Central memory CD8-positive, alpha-beta T cell (primary cell): ENCODE results near the gene TLE4.
"Not testable (repeated sequence)": the region's sequence is repeated elsewhere in the genome, so short reads cannot be mapped to it uniquely, and the experiment has no call there.

Experiments used
- ATAC-seq: fragments of 150-1000 bp; cut with Tn5 transposase; replicated peaks from 2 replicates; pipeline ENCODE4 v1.10.0; 2022; ENCODE audit warnings: mild to moderate bottlenecking, moderate FRiP score, moderate number of reproducible peaks; ENCODE audit not compliant: poor library complexity, severe bottlenecking; ENCODE audit errors: extremely low read depth
- DNase-seq, 2 donors: peaks; one replicate each; pipeline ENCODE4 v3.0.0; 2021; ENCODE audit warnings: low spot score in 2 of 2
- H3K27ac Mint-ChIP-seq: one replicate; pipeline ENCODE4 v1.8.0; 2022; ENCODE audit warnings: low read depth, mild to moderate bottlenecking, moderate library complexity, mixed read lengths
- H3K27me3 Mint-ChIP-seq: one replicate; pipeline ENCODE4 v1.8.0; 2022; ENCODE audit warnings: mixed read lengths
- H3K36me3 Mint-ChIP-seq: one replicate; pipeline ENCODE4 v1.8.0; 2022; ENCODE audit warnings: mild to moderate bottlenecking, moderate library complexity, mixed read lengths; ENCODE audit not compliant: insufficient read depth
- H3K4me1 Mint-ChIP-seq: one replicate; pipeline ENCODE4 v1.8.0; 2022; ENCODE audit warnings: mixed read lengths
- H3K4me3 Mint-ChIP-seq: one replicate; pipeline ENCODE4 v1.8.0; 2022; ENCODE audit warnings: mild to moderate bottlenecking, moderate library complexity, mixed read lengths
- H3K9me3 Mint-ChIP-seq: one replicate; pipeline ENCODE4 v1.8.0; 2022; ENCODE audit warnings: mixed read lengths

TLE4 gene

DNA sequence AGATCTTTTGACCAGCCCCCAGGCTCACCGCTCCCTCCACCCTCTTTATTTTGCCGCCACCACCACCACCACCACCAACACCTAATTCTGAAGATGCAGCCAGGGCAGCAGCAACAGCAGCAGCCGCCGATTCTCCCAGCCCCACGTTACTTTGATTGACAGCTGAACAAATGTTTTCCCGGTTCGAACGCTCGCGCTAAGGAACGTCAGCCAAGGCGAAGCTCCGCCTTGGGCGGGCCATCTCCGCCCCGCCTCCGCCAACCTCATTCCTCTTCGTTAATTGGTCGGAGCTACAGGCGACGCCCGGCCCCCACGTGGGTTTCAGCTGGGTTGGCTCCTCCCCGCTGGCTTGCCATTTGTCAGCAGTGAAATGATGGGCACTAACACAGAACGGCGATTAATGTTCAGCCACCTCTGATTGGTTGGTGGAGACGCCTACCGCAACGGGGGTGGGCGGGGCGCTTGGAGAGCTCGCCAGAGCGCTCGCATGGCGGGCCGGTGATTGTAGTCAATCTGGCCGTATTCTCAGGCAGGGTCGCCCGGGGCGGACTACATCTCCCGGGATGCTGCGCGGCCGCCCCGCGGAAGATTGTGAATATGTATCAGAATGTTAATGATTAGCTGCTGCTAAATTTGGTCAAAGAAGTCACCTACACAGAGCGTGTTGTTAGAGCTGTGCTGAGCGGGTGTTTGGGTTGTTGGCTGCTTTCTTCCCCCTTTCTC is at the start of gene TLE4:
TLE4 (plus strand) TSS at position 657 of the 723 bp plus-strand sequence. CDS start 826 bp downstream, outside the sequence.
- H3K27ac Mint-ChIP-seq: no peak within 1 kb of the TSS
- ATAC-seq (peak; percentile 83), DNase-seq (peak; percentile 98 to 100)
- no peaks in the 10 kb centered on the region for H3K27me3 Mint-ChIP-seq
- H3K4me1 Mint-ChIP-seq: peaks cover 33% of the 10 kb centered on the region
- no peak within 1 kb of the TSS for H3K4me3 Mint-ChIP-seq
- H3K9me3 Mint-ChIP-seq: no peaks in the 10 kb centered on the region
- peaks cover 12% of the 10 kb centered on the region for H3K36me3 Mint-ChIP-seq

DNA sequence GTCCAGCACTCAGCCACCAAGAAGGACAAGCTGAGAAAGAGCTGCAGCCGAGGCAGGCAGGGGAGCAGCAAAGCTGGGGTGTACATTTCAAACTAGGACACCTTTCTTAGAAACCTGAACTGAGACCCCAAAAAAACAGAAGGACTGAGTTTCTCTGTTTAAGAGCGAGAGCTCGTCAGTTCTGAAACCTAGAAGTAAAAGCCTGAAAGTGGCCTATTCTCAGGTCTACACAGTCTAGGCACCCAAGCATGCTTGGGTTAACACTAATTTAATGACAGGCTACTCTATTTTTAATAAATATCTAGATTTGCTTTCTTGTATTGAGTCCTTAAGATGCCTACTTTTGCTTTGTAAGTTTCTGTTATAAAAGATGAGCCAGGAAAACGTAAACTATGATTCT is 49.0 kb upstream of the TLE4 start:
- H3K9me3 Mint-ChIP-seq: no peaks in the 10 kb centered on the region
- no peak for DNase-seq
- H3K27me3 Mint-ChIP-seq: no peaks in the 10 kb centered on the region
- no peaks in the 10 kb centered on the region for H3K4me1 Mint-ChIP-seq
- no peaks in the 10 kb centered on the region for H3K36me3 Mint-ChIP-seq
- H3K4me3 Mint-ChIP-seq: no peak overlapping the region
- H3K27ac Mint-ChIP-seq: no peak overlapping the region
- no peak for ATAC-seq

DNA sequence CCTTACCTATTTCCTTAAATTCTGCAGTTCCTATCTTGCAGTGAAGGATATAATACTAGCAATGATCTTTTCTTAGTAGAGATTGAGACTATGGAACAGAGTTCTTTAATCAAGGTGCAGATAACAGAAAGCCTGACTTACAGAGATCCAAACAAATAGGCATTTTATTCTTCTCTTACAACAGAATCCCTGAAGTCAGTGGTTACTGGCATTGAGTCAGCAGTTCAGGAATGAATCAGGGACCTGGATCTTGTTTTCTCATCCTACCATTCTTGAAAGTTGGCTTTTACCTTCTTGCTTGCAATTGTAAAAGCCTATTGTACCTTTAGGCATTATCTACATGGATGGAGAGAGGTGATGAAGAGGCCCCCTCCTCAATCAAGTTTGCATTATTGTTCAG is 47.5 kb upstream of the TLE4 start:
- DNase-seq (no peak), ATAC-seq (no peak)
- H3K9me3 Mint-ChIP-seq: no peaks in the 10 kb centered on the region
- H3K36me3 Mint-ChIP-seq: no peaks in the 10 kb centered on the region
- no peak overlapping the region for H3K4me3 Mint-ChIP-seq
- H3K27me3 Mint-ChIP-seq: no peaks in the 10 kb centered on the region
- no peaks in the 10 kb centered on the region for H3K4me1 Mint-ChIP-seq
- H3K27ac Mint-ChIP-seq: no peak overlapping the region

DNA sequence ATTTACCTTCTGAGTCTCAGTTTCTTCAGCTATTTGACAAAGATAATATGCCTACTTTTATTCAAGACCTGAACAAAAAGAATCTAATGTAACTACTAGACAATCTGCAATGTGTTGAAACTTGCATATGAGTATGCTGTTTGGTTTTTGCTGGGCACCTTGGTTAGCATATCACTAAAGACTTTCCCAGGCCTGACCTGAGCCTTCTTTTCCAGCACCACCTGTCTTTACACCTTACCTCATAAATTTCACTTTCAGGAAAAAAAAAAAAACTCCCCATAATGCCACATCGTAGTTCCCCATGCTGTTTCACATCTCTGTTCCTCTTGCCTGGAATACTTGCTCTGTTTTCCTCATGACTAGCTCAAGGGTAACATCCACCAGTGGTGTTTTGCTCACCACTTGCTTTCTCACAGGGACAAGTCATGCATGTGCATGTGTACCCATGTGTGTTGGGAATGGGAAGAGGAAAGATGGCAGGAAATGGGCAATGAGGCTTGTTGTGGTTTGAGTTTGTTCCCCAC is 45.6 kb upstream of the TLE4 start:
- Mint-ChIP-seq H3K4me3 (no peak overlapping the region), H3K27me3 (no peaks in the 10 kb centered on the region), H3K27ac (no peak overlapping the region), H3K4me1 (no peaks in the 10 kb centered on the region), H3K36me3 (no peaks in the 10 kb centered on the region), H3K9me3 (no peaks in the 10 kb centered on the region)
- ATAC-seq (no peak), DNase-seq (no peak)

DNA sequence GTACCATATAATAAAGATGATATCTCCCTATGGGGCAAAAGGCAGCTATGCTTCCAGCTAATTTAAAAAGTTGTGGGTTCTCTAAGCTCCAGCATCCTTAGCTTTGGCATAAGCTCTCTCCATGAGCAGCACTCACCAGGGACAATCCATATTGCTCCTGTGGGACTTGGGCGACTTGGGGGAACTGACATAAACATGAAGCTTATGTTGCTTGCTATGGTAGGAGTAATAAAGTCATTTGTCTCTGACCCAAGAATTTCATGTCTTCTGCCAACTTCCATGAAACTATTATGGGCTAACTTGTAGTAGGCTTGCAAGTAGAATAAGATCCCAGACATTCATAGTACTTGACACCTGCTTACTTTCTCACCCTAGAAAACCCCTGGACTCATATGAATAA is 36.2 kb upstream of the TLE4 start:
- Mint-ChIP-seq H3K27ac (no peak overlapping the region), H3K36me3 (no peaks in the 10 kb centered on the region), H3K9me3 (no peaks in the 10 kb centered on the region), H3K4me3 (no peak overlapping the region), H3K27me3 (peaks cover 26% of the 10 kb centered on the region), H3K4me1 (no peaks in the 10 kb centered on the region)
- DNase-seq: no peak
- no peak for ATAC-seq

DNA sequence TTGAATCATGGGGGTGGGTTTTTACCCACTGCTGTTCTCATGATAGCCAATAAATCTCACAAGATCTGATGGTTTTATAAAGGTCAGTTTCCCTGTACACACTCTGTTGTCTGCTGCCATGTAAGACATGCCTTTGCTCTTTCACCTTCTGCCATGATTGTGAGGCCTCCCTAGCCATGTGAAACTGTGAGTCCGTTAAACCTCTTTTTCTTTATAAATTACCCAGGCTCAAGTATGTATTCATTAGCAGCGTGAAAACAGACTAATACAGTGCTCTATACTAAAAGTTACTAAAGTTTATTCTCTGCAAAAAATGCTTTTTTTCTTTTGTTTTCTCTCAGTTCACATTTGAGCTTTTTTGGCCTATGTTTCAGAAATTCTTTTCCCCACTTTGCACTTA is 33.9 kb upstream of the TLE4 start:
- Mint-ChIP-seq H3K4me3 (no peak overlapping the region), H3K27me3 (peaks cover 31% of the 10 kb centered on the region), H3K36me3 (no peaks in the 10 kb centered on the region), H3K4me1 (peaks cover 3% of the 10 kb centered on the region), H3K27ac (no peak overlapping the region), H3K9me3 (no peaks in the 10 kb centered on the region)
- ATAC-seq: no peak
- no peak for DNase-seq

DNA sequence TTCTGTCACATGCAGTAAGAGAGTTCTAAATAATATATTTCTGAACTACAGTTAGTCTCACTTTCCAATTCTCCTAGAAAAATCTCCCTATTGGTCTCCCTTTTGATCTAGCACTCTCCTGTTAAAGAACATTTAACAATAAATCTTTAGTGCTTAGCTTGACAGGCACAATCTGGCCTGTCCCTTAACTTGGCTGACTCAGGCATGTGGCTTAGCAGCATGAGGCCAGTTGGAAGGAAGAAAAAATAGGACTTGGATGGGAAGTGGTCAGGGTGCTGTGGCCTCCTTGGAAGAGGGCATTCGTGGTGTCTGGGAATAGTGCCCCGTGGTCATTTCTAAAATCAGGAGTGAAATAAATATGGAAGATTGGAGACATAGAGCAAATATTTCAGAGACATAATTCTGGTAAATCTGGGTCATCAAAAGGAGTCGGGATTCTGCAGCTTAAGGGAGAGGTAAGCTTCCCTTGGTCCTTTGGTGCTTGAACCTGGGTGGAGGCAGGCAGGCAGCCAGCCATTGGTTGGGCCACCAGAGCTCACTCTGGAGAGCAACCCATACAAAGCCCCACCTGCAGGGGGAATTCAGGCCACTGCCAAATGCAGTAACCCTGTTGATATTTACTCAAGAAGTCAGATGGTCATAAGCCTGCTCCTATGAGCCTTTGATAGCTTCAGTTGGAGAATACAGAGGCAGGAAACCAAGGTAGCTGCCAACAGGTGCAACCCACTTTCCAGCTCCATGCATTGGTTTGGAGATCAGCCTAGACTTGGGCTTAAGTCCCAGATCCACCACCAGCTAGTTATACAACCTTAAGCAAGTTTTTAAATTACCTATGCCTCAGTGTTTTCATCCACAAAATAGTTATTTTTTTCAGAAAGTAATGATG is 28.8 kb upstream of the TLE4 start:
- peaks cover 37% of the 10 kb centered on the region for H3K27me3 Mint-ChIP-seq
- DNase-seq (no peak), ATAC-seq (no peak)
- no peaks in the 10 kb centered on the region for H3K9me3 Mint-ChIP-seq
- H3K4me3 Mint-ChIP-seq: no peak overlapping the region
- H3K4me1 Mint-ChIP-seq: peaks cover 13% of the 10 kb centered on the region
- H3K27ac Mint-ChIP-seq: no peak overlapping the region
- H3K36me3 Mint-ChIP-seq: peaks cover 2% of the 10 kb centered on the region

DNA sequence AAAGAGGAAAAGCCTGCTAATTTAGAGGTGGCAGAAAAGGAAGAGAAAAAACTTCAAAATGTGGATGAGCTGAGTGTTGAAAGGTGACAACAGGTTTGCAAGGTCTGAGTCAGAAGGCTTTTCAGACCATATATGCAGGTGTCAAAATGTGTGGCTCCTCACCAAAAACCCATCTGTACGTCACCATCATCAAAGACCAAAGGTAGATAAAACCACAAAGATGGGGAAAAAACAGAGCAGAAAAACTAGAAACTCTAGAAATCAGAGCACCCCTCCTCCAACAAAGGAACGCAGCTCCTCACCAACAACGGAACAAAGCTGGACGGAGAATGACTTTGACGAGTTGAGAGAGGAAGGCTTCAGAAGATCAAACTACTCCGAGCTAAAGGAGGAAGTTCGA is 27.4 kb upstream of the TLE4 start:
- not testable (repeated sequence) for DNase-seq, H3K36me3 Mint-ChIP-seq, H3K9me3 Mint-ChIP-seq, H3K27ac Mint-ChIP-seq
- Mint-ChIP-seq H3K4me1 (peaks cover 13% of the 10 kb centered on the region), H3K27me3 (peaks cover 23% of the 10 kb centered on the region), H3K4me3 (peak overlapping the region; percentile 19)
- ATAC-seq: peak; percentile 68

DNA sequence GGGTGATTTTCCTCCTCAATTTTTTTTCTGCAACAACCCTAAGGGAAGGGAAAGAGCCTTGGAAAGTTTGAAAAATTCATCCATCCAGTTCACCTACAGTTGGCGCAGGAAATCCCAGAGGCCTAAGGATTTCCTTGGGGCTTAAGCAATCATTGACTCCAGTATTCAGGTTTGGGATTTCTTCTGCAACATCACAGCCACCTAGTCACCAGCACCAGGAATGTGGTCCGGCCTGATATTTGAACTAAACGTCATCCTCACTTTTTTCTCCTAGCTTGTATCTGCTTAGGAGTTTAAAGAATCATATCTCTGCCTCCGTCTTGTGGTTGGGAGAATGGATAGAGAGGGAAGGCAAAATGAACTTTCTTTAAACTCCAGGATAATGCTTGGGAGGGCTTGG is 20.2 kb upstream of the TLE4 start:
- Mint-ChIP-seq H3K36me3 (no peaks in the 10 kb centered on the region), H3K9me3 (peaks cover 4% of the 10 kb centered on the region), H3K27me3 (no peaks in the 10 kb centered on the region), H3K27ac (no peak overlapping the region), H3K4me1 (no peaks in the 10 kb centered on the region), H3K4me3 (no peak overlapping the region)
- DNase-seq (no peak), ATAC-seq (no peak)

DNA sequence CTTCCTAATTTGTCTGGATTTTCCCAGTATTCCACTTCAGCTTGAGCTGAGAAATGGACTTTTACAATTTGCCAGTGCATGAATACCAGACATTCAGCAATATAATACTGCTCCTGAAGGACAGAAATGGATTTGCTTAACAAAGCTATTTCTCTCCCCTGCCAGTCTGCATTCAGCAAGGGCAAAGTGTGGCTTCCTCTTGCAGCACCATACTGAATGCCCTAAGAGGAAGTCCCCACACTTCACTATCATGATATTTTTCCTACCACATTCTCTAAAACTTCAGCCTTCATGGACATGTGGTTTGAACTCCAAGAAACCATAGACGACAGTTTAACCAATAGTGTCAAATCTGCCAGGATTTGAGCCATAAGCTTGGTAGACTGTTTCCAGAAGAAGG is 19.8 kb upstream of the TLE4 start:
- ATAC-seq (no peak), DNase-seq (no peak)
- no peak overlapping the region for H3K27ac Mint-ChIP-seq
- H3K27me3 Mint-ChIP-seq: no peaks in the 10 kb centered on the region
- H3K9me3 Mint-ChIP-seq: peaks cover 4% of the 10 kb centered on the region
- no peaks in the 10 kb centered on the region for H3K36me3 Mint-ChIP-seq
- no peak overlapping the region for H3K4me3 Mint-ChIP-seq
- H3K4me1 Mint-ChIP-seq: no peaks in the 10 kb centered on the region

DNA sequence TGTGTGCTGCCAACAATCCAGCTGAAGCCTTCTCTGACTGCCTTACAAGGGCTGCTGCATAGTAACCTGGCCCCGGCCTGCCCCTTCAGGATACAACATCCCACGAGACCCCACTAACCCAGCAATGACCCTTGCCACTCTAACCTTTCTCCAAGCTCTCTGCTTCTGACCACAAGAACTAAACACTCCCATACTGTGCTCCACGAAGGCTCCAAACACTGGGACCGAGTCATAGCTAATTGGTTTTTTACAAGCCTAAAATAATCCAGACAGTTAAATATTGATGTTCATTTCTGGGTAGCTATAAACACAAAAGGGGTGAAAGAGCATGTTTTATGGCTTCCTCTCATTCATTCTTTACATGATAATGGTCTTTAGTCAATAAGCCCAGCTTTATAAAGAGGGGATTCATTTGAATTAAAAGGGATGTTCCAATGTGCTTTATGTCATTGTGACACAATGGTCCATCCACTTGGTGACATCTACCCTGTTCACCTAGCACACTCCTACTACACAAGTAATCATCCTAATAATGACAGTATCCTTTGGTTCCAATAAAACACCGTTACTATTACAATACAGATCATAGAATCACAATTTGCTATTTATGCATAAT is 16.2 kb upstream of the TLE4 start:
- Mint-ChIP-seq H3K4me1 (no peaks in the 10 kb centered on the region), H3K36me3 (no peaks in the 10 kb centered on the region), H3K4me3 (no peak overlapping the region), H3K27ac (no peak overlapping the region), H3K27me3 (no peaks in the 10 kb centered on the region), H3K9me3 (peaks cover 2% of the 10 kb centered on the region)
- DNase-seq (no peak), ATAC-seq (no peak)

DNA sequence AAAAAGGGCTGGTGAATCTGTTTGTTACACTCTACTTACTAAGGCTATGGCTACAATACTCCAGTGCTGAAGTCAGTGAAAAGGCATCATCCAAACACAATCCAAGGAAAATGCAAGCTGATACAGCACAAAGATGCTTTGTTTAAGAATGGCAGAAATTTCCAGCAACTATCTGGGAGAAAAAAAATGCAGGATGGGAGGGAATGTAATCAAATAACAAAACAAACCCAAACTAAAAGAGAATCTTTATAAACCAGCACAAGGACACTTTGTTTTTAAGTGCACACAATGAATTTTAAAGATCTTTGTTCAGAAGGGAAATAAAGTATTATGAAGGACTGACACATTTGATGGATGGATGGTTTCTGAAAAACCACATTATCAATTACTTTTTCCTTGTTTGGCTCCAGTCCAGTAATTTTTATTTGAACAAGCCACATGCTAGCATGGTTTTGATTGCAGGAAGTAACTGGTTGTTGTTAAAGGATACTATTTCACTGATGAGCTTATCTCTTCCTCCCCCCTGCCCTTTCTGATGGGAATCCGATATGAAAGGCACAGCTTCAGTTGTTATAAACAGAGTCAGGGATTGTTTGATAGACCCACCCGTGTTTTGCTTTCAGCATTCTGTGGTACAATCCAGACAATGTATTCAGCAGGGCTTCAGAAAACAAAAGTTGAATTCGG is 12.1 kb upstream of the TLE4 start:
- Mint-ChIP-seq H3K4me1 (no peaks in the 10 kb centered on the region), H3K27ac (no peak overlapping the region), H3K36me3 (no peaks in the 10 kb centered on the region), H3K27me3 (no peaks in the 10 kb centered on the region), H3K4me3 (no peak overlapping the region), H3K9me3 (no peaks in the 10 kb centered on the region)
- ATAC-seq: no peak
- no peak for DNase-seq
